Muscle of leg (tissue), 11 donors: ENCODE measurements around the gene HDAC5. TPM values are rescaled to one million over a fixed set of nuclear protein-coding genes. Genes with fewer than 3 reads are reported as not detected.
"Not testable (repeated sequence)": the region's sequence is repeated elsewhere in the genome, so short reads cannot be mapped to it uniquely, and the experiment has no call there.

Source experiments
- DNase-seq: peaks from one replicate; pipeline ENCODE4 v3.0.0; 2013
- H3K27ac ChIP-seq: one replicate; pipeline ENCODE4 v1.5.1; 2013; ENCODE audit warnings: mild to moderate bottlenecking, low read length, control low read depth
- H3K27me3 ChIP-seq: one replicate; pipeline ENCODE4 v1.6.1; 2013; ENCODE audit warnings: low read length; ENCODE audit not compliant: control insufficient read depth, insufficient read depth
- H3K36me3 ChIP-seq: one replicate; pipeline ENCODE4 v1.6.1; 2013; ENCODE audit warnings: low read length; ENCODE audit not compliant: control insufficient read depth, insufficient read depth
- H3K4me1 ChIP-seq: one replicate; pipeline ENCODE4 v1.6.1; 2013; ENCODE audit warnings: low read length; ENCODE audit not compliant: control insufficient read depth, insufficient read depth
- H3K4me3 ChIP-seq: one replicate; pipeline ENCODE4 v1.5.1; 2013; ENCODE audit warnings: low read length, control low read depth
- H3K9me3 ChIP-seq: replicated peaks from 2 replicates; pipeline ENCODE4 v1.6.1; 2013; ENCODE audit warnings: low read depth, low read length; ENCODE audit not compliant: control insufficient read depth
- WGBS: methylation state at CpG from one replicate; pipeline ENCODE4 v1.1.5; 2013; ENCODE audit warnings: missing lambda C conversion rate; ENCODE audit not compliant: insufficient coverage; 5-methylcytosine and 5-hydroxymethylcytosine counted together
- polyA plus RNA-seq, 8 donors: library from polyadenylated mRNA; unstranded; fragments of 120-200 nt; gene quantifications; one replicate each; pipeline versions ENCODE4 v1.2.1 to v1.2.3, GENCODE V29; 2013; ENCODE audit warnings: inconsistent platforms in 1 of 8, low replicate concordance in 1 of 8; ENCODE audit not compliant: insufficient read length in 8 of 8, insufficient read depth in 1 of 8
- total RNA-seq: library from RNA; stranded (reverse); fragments of 120-200 nt; gene quantifications from one replicate; pipeline ENCODE4 v1.2.4, GENCODE V29; 2013

The HDAC5 gene
- total and polyA plus RNA-seq, 9 donors = 44.4 to 64.4 (median 52.2) TPM

DNA sequence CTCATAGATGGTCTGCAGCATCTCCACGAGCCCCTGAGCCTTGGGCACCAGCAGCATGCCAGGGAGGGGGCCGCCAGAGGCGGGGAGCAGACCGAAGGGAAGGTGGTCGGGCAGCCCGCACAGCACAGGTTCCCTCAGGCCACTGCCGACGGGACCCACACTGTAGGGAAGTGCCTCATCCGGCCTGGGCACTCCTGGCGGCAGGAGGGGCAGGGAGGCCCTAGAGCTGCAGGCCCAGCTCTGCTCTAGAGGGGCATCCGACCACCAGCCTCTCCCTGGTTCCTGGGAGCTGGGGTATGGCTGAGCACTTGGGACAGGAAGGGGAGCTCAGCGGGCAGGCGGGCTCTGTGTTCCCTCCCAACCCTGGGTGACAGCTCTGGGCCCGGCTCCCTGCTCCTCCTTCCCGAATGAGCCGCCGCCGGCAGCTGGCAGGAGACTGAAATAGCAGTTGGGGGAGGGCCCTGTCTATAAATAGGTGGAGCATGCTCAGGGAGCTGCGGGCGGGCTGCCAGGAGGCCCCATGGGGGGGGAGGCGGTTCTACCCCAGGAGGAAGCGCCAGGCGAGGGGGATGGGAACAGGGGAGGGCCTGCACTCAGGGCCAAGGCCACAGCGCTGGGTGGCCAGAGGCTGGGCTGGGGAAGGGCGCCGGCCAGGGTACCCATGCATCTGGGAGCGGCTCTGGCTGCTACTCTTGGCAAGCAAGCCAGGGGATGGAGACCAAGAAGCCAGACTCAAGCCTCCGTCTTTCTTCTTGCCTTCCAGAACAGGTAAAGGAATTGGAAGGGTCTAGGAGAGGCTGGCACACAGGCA is 12.4 kb downstream of the HDAC5 start:
- H3K27me3 ChIP-seq = no peaks in the 10 kb centered on the region
- peak overlapping the region; percentile 93 for H3K27ac ChIP-seq
- peaks cover 100% of the 10 kb centered on the region for H3K4me1 ChIP-seq
- no peaks in the 10 kb centered on the region for H3K9me3 ChIP-seq
- 9% methylated on average over 27 of the region's 28 CpGs for WGBS
- peak overlapping the region; percentile 55 for H3K4me3 ChIP-seq
- DNase-seq = peak; percentile 97
- peaks cover 26% of the 10 kb centered on the region for H3K36me3 ChIP-seq

DNA sequence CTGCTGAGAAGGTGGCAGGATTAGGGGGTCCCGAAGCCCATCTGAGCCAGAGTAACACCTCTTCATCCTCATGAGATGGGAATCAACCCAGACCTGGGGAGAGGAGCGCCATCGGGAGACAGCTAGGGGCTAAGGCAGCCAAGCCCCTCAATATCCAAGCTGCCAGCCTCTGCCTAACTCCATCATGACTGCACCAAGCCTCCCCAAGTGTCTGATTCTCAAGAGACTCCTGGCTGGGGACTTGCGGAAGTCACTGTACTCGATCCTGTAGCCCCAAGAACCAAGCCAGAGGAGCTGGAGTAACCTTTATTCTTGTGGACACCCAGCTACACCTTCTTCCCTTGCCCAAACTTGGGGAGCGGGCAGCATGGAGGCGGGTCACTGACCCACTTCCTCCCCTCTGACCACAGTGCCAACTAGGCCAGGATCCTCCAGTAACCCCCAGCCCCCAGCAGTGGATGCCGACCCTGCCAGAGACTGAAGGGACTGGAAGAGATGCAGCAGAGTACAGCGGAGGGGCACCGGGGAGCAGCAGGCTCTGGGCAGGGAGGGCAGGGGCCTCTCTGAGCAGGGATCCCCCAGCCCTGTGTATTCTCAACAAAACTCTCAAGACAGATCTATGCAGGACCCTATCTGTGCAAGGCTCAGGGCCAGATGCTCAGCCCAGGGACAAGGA is 13.3 kb downstream of the HDAC5 start:
- H3K4me1 ChIP-seq = peaks cover 100% of the 10 kb centered on the region
- WGBS = 73% methylated on average over 7 of the region's 10 CpGs

DNA sequence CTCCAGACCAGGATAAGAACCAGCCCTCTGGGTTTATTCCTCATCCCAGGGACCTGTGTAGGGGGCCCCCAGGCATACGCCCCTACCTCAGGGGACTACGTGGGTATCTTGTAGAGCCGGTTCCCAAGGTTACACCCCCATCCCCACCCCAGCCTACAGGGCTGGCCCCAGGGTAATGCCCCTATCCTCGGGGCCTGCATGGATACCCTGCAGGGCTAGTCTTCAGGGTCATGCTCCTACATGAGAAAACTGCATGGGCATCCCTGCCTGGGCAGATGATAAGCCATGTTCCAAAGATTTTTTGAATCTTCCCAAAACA is 14.2 kb downstream of the HDAC5 start:
- no peak for DNase-seq
- H3K27me3 ChIP-seq = no peaks in the 10 kb centered on the region
- 20% methylated on average over 2 of the region's 4 CpGs for WGBS
- H3K4me1 ChIP-seq = peaks cover 100% of the 10 kb centered on the region
- peaks cover 22% of the 10 kb centered on the region for H3K36me3 ChIP-seq
- H3K9me3 ChIP-seq = no peaks in the 10 kb centered on the region
- H3K27ac ChIP-seq = peak overlapping the region; percentile 77
- H3K4me3 ChIP-seq = peak overlapping the region; percentile 55

More for the DNA sequence above, 13.3 kb downstream of the HDAC5 start:
- Histone ChIP-seq H3K27ac (peak overlapping the region; percentile 87), H3K4me3 (peak overlapping the region; percentile 55), H3K9me3 (no peaks in the 10 kb centered on the region), H3K27me3 (no peaks in the 10 kb centered on the region), H3K36me3 (peaks cover 25% of the 10 kb centered on the region)
- DNase-seq = no peak

DNA sequence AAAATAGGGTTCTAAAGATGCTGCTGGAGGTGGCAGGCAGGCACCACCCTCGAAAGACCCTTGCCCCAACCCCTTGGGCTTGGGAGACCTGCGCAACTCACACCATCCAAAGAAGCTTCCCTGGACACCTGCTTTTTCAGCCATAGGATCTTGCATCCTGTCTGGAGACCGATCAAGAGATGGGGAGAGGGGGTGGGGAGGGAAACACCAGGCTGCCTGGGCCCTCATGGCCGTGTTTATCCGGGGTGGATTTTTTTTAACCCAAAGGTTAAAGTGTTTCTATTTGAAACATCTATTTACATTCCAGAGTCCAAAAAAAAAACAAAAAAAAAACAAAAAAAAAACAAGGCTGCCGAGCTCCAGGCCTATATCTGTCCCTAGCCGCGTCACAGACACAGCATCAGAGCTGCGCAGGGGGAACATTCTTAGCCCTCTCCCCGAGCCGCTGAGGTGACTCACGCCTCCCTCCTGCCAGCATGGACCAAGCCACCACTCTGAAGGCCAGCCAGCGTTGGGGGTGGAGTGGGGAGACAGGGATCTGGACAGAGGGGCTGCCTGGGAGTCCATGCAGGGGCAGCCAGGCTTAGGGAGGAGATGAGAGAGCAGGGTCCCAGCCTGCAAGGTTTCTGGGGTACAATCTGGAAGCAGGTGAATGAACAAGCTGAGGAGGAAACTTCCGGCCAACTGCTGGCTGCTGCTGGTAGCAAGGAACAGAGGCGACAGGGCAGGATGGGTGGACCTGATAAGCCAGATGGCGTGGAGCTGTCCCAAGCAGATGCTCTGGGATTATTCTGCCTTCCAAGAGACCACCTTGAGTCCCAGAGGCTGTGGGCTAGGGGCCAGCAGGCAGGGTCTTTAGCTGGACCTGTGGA is 14.8 kb downstream of the HDAC5 start:
- H3K4me3 ChIP-seq = peak overlapping the region; percentile 6
- H3K36me3 ChIP-seq = peaks cover 16% of the 10 kb centered on the region
- H3K27me3 ChIP-seq = no peaks in the 10 kb centered on the region
- H3K9me3 ChIP-seq = no peaks in the 10 kb centered on the region
- WGBS = 58% methylated on average over 3 of the region's 16 CpGs
- peak; percentile 81 for DNase-seq
- H3K27ac ChIP-seq = peak overlapping the region; percentile 77
- H3K4me1 ChIP-seq = peaks cover 99% of the 10 kb centered on the region

DNA sequence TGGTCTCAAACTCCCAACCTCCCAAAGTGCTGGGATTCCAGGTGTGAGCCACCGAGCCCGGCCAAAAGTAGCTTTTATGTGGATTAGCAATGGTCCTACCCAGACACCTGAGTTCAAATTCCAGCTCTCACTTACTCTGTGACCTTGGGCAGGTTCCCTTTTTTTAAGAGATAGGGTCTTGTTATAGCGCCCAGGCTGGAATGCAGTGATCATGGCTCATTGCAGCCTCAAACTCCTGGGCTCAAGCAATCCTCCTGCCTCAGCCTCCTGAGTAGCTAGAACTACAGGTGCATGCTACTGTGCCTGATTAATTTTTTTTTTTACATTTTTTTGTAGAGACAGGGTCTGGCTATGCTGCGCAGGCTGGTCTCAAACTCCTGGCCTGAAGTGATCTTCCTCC is 16.6 kb downstream of the HDAC5 start:
- DNase-seq = no peak
- Histone ChIP-seq H3K27ac (peak overlapping the region; percentile 85), H3K4me3 (no peak overlapping the region), H3K9me3 (no peaks in the 10 kb centered on the region), H3K4me1 (peaks cover 92% of the 10 kb centered on the region), H3K36me3 (peaks cover 16% of the 10 kb centered on the region), H3K27me3 (no peaks in the 10 kb centered on the region)
- WGBS = no CpG with 5 or more reads among the region's 4 CpGs

DNA sequence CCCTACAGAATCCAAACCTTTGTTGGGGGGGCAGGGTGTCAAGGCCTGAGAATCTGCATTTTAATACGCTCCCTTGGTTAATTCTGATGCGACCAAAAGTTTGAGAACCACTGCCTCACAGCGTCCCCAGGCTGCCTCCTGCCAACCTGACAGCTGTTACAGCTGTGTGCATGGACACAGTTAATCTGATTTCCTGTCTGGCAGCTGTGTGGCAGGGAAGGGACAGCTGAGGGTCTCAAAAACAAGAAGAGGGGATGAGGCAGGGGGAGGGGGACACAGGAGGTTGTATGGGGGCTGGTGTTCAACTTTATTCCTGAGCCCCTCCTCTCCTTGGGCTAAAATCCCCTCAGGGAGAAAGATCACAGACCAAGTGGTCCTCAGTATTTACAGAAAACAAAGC is 17.5 kb downstream of the HDAC5 start:
- H3K4me1 ChIP-seq = peaks cover 89% of the 10 kb centered on the region
- no peaks in the 10 kb centered on the region for H3K9me3 ChIP-seq
- H3K27ac ChIP-seq = peak overlapping the region; percentile 85
- no peak overlapping the region for H3K4me3 ChIP-seq
- H3K36me3 ChIP-seq = peaks cover 19% of the 10 kb centered on the region
- peak; percentile 89 for DNase-seq
- WGBS = 20% methylated on average over 1 of the region's 3 CpGs
- no peaks in the 10 kb centered on the region for H3K27me3 ChIP-seq

DNA sequence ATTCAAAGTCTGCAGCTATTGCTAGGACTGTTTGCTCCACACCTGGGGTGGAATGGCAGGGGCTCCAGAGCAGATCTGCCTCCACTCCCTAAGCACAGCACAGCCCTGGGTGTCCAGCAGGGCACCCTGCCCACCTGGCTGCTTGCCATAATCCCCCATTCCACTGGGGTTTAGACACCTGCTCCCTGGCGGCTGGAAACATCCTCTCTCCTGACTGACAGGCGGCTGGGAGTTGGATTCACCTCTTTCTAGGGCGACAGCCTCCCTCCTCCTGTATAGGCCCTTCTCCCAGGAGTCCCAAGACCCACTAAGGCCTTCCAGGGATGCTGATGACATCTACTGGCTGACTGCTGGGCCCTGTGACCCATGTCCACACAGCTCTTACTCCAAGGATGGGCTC is 18.0 kb downstream of the HDAC5 start:
- H3K4me1 ChIP-seq = peaks cover 85% of the 10 kb centered on the region
- 52% methylated on average over 3 of the region's 3 CpGs for WGBS
- H3K4me3 ChIP-seq = no peak overlapping the region
- no peak for DNase-seq
- peaks cover 19% of the 10 kb centered on the region for H3K36me3 ChIP-seq
- H3K27ac ChIP-seq = peak overlapping the region; percentile 85
- no peaks in the 10 kb centered on the region for H3K9me3 ChIP-seq
- H3K27me3 ChIP-seq = no peaks in the 10 kb centered on the region

DNA sequence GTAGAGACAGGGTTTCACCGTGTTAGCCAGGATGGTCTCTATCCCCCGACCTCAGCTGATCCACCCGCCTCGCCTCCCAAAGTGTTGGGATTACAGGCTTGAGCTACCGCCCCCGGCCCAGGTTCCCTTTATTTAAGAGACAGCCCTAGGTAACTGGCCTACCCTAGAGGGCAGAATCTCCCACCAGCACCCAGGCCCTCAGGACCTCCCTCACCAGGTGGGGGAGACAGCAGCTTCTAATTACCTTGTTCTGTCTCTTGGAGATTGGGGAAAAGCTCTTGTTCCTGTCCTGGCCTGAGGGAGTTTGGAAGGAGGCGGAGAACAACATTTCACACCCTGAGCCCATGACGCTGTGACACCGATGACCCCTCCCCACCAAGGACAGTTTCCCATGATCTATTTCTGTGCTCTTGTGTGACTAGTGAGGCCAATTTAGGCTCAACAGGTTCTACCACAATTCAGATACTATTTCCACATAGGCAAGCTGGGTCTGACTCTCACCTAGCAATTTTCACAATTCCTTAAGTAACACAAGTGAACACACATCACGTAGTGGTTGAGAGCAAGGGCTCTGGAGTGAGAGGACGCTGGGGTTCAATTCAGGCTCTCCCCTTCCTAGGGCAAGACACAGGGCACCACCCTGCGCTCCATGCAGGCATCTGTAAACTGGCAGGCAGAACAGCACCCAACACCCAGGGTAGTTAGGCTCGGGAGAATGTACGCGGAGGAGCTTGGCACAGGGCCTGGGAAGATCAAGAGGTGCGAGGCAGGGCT is 20.4 kb downstream of the HDAC5 start:
- H3K4me1 ChIP-seq = peaks cover 73% of the 10 kb centered on the region
- H3K27ac ChIP-seq = peak overlapping the region; percentile 8
- no peaks in the 10 kb centered on the region for H3K27me3 ChIP-seq
- no peaks in the 10 kb centered on the region for H3K9me3 ChIP-seq
- no peak overlapping the region for H3K4me3 ChIP-seq
- 78% methylated on average over 10 of the region's 16 CpGs for WGBS
- no peak for DNase-seq
- peaks cover 10% of the 10 kb centered on the region for H3K36me3 ChIP-seq

DNA sequence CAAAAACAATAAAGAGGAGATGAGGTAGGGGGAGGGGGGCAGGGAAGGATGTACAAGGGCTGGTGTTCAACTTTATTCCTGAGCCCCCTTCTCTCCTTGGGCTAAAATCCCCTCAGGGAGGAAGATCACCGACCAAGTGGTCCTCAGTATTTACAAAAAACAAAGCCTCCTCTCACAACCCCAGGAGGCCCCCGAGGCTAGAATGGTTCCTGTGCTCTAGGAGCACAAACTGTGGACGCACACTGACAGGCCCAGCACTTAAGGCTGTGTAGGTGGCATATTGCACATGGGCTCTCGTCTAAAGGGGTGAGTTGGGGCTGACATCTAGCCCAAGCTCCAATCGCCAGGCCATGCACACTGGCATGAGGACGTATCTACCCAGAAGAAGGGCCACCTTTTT is 21.6 kb downstream of the HDAC5 start:
- H3K27ac ChIP-seq, H3K9me3 ChIP-seq, H3K4me3 ChIP-seq, DNase-seq, H3K27me3 ChIP-seq: not testable (repeated sequence)
- WGBS = 100% methylated on average over 1 of the region's 6 CpGs
- Histone ChIP-seq H3K4me1 (peaks cover 73% of the 10 kb centered on the region), H3K36me3 (peaks cover 10% of the 10 kb centered on the region)
